HepG2 (cell line): ENCODE data around the gene P2RY6. TPM values are rescaled to one million over a fixed set of nuclear protein-coding genes. Genes with fewer than 3 reads are reported as not detected.
A peak's percentile ranks its signal among the peaks of the same experiment; 100 is the strongest.

Experiments used
- AHDC1 ChIP-seq: sonication (generic); formaldehyde crosslinking; IDR thresholded peaks from 2 replicates; pipeline ENCODE4 v1.5.1; 2020; ENCODE audit warnings: mild to moderate bottlenecking, missing genetic modification reagents, borderline replicate concordance
- CHD2 ChIP-seq: IDR thresholded peaks from 2 replicates; pipeline ENCODE4 v1.6.1; 2011; ENCODE audit warnings: low read depth, low read length, improper control_type of control experiment
- HIVEP1 ChIP-seq: sonication (generic); formaldehyde crosslinking; IDR thresholded peaks from 2 replicates; pipeline ENCODE4 v1.4.0; 2020; ENCODE audit warnings: mild to moderate bottlenecking, missing genetic modification reagents
- IRF2 ChIP-seq: IDR thresholded peaks from 2 replicates; pipeline ENCODE4 v1.6.1; 2018; ENCODE audit warnings: missing genetic modification reagents, missing compliant biosample characterization
- MEIS2 ChIP-seq: sonication (generic); formaldehyde crosslinking; IDR thresholded peaks from 2 replicates; pipeline ENCODE4 v1.9.0; 2021; ENCODE audit warnings: mild to moderate bottlenecking, missing genetic modification reagents
- MLX ChIP-seq: IDR thresholded peaks from 2 replicates; pipeline ENCODE4 v1.6.1; 2016
- ZMYM4 ChIP-seq: sonication (generic); formaldehyde crosslinking; IDR thresholded peaks from 2 replicates; pipeline ENCODE4 v1.8.1; 2023; ENCODE audit warnings: mild to moderate bottlenecking, missing genetic modification reagents
- ZNF570 ChIP-seq: sonication (generic); formaldehyde crosslinking; IDR thresholded peaks from 2 replicates; pipeline ENCODE4 v1.4.0; 2020; ENCODE audit warnings: mild to moderate bottlenecking, missing genetic modification reagents, borderline replicate concordance
- ZNF572 ChIP-seq: sonication (generic); formaldehyde crosslinking; IDR thresholded peaks from 2 replicates; pipeline ENCODE4 v1.5.1; 2020; ENCODE audit warnings: mild to moderate bottlenecking, missing genetic modification reagents
- ZNF788 ChIP-seq: sonication (generic); formaldehyde crosslinking; IDR thresholded peaks from 2 replicates; pipeline ENCODE4 v1.5.0; 2020; ENCODE audit warnings: mild to moderate bottlenecking, missing genetic modification reagents, borderline replicate concordance
- polyA plus RNA-seq, 8 experiments: library from polyadenylated mRNA; depleted of rRNA in 3 of 8; stranded (reverse) in 7 of 8; unstranded in 1 of 8; fragments of >200 nt; fragmentation: Illumina TruSeq in 4 of 8; extraction: Trizol in 4 of 8; gene quantifications; 2 replicates each; pipeline versions ENCODE4 v1.2.1 to v1.2.3, GENCODE V29; 2011 to 2016; ENCODE audit warnings: low read depth in 4 of 8, missing spikeins in 1 of 8, mixed read lengths in 1 of 8; ENCODE audit not compliant: insufficient read depth in 1 of 8
- total RNA-seq, 5 experiments: library from RNA; depleted of rRNA; stranded (reverse); fragments of >200 nt; fragmentation: Illumina TruSeq; extraction: Trizol; gene quantifications; 2 replicates each; pipeline ENCODE4 v1.2.3, GENCODE V29; 2016; ENCODE audit warnings: low read depth in 1 of 5
- TF ChIP-seq, protein P1 (sequence below): IDR thresholded peaks from 2 replicates; pipeline ENCODE4 v1.6.1; 2016
- TF ChIP-seq, protein P2 (sequence below): IDR thresholded peaks from 2 replicates; pipeline ENCODE4 v1.6.1; 2016; ENCODE audit warnings: low read depth, control low read depth
- TF ChIP-seq, protein P3 (sequence below), 2 experiments: fragments of 450-650 bp in 1 of 2; sonication (generic) in 1 of 2; formaldehyde crosslinking; IDR thresholded peaks; 2 replicates each; pipeline versions ENCODE4 v1.5.0 to v1.8.0; 2020 to 2022; ENCODE audit warnings: mild to moderate bottlenecking in 1 of 2, missing genetic modification reagents in 1 of 2
- TF ChIP-seq, protein P4 (sequence below): sonication (generic); formaldehyde crosslinking; IDR thresholded peaks from 2 replicates; pipeline ENCODE4 v1.5.1; 2020; ENCODE audit warnings: missing genetic modification reagents, mild to moderate bottlenecking, borderline replicate concordance
- TF ChIP-seq, protein P5 (sequence below): sonication (generic); formaldehyde crosslinking; IDR thresholded peaks from 2 replicates; pipeline ENCODE4 v1.8.0; 2022; ENCODE audit warnings: missing genetic modification reagents, mild to moderate bottlenecking, inconsistent platforms, borderline replicate concordance

P2RY6 gene
- total and polyA plus RNA-seq, 2 of the 13 experiments (the other 11 are each of a cell fraction or from before 2014, with no cell fraction given) = 0.09 to 0.29 TPM

DNA sequence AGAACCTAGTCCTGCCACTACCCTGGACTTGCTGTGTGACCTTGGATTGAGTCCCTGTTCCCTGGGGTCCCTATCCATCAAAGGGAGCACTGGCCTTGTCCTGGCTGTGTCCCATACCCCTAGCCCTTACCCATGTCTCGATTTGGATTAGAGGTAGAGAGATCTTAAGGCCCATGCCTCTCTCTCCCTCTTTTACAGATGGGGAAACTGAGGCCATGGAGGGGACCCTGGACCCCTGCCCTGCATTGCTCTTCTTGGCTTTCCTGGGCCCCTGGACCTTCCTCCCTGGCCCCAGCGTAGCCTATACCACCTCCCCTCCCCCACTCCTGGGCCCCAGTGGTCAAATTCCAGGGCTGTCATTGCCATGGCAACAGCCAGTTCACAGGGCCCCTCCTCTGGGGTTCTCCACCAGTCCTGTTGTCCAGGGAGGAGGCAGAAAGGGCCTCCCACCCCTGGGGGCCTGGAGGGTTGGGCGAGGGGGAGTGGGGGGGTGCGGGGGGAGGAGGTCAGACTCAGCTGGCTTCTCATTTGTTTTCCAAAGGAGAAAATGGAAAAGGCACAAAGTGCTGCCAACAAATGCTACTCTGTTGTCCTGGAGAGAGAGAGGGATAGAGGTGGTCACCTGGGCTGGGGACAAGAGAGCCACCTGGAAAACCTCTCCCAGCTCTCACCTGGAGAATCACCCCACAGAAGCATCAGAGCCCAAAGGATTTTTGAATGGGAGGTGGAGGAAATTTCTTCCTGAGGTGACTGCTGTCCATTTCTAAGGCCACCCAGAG, 59.2 kb downstream of the P2RY6 start (continued):
- TF ChIP-seq HIVEP1 (CRISPR knock-in tag) (peak; percentile 44; the same call in 1 of the 2 replicates), ZNF572 (CRISPR knock-in tag) (0 out of 2 replicates have a peak, but pooled peaks have one; percentile 57), MEIS2 (CRISPR knock-in tag) (peak; percentile 79), ZNF570 (CRISPR knock-in tag) (no peak), ZMYM4 (CRISPR knock-in tag) (peak; percentile 61; the same call in 1 of the 2 replicates), MLX (CRISPR knock-in tag) (peak; percentile 36; the same call in 1 of the 2 replicates), IRF2 (peak; percentile 46), AHDC1 (peak; percentile 71; the same call in 1 of the 2 replicates), CHD2 (peak; percentile 72), ZNF788 (CRISPR knock-in tag) (peak; percentile 67; the same call in 1 of the 2 replicates)
- TF ChIP-seq, protein P1, sequence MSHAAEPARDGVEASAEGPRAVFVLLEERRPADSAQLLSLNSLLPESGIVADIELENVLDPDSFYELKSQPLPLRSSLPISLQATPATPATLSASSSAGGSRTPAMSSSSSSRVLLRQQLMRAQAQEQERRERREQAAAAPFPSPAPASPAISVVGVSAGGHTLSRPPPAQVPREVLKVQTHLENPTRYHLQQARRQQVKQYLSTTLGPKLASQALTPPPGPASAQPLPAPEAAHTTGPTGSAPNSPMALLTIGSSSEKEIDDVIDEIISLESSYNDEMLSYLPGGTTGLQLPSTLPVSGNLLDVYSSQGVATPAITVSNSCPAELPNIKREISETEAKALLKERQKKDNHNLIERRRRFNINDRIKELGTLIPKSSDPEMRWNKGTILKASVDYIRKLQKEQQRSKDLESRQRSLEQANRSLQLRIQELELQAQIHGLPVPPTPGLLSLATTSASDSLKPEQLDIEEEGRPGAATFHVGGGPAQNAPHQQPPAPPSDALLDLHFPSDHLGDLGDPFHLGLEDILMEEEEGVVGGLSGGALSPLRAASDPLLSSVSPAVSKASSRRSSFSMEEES (CRISPR knock-in tag) = no peak
- TF ChIP-seq, protein P2, sequence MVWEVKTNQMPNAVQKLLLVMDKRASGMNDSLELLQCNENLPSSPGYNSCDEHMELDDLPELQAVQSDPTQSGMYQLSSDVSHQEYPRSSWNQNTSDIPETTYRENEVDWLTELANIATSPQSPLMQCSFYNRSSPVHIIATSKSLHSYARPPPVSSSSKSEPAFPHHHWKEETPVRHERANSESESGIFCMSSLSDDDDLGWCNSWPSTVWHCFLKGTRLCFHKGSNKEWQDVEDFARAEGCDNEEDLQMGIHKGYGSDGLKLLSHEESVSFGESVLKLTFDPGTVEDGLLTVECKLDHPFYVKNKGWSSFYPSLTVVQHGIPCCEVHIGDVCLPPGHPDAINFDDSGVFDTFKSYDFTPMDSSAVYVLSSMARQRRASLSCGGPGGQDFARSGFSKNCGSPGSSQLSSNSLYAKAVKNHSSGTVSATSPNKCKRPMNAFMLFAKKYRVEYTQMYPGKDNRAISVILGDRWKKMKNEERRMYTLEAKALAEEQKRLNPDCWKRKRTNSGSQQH = peak; percentile 65; the same call in 1 of the 2 replicates
- TF ChIP-seq, protein P3, sequence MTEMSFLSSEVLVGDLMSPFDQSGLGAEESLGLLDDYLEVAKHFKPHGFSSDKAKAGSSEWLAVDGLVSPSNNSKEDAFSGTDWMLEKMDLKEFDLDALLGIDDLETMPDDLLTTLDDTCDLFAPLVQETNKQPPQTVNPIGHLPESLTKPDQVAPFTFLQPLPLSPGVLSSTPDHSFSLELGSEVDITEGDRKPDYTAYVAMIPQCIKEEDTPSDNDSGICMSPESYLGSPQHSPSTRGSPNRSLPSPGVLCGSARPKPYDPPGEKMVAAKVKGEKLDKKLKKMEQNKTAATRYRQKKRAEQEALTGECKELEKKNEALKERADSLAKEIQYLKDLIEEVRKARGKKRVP (CRISPR knock-in tag; IDR thresholded peaks at IDR 0.05) = no peak
- TF ChIP-seq, protein P4, sequence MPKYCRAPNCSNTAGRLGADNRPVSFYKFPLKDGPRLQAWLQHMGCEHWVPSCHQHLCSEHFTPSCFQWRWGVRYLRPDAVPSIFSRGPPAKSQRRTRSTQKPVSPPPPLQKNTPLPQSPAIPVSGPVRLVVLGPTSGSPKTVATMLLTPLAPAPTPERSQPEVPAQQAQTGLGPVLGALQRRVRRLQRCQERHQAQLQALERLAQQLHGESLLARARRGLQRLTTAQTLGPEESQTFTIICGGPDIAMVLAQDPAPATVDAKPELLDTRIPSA (CRISPR knock-in tag) = no peak
- TF ChIP-seq, protein P5, sequence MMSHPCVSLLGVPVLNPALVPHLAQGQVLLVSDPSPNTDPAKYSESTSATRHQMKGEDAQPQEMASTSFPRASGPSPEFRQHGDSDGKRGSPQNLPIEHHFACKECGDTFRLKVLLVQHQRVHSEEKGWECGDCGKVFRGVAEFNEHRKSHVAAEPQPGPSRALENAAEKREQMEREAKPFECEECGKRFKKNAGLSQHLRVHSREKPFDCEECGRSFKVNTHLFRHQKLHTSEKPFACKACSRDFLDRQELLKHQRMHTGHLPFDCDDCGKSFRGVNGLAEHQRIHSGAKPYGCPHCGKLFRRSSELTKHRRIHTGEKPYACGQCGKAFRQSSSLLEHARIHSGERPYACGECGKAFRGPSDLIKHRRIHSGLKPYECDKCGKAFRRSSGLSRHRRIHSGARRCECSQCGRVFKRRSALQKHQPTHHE = 0 out of 2 replicates have a peak, but pooled peaks have one; percentile 30
